CD14-positive monocyte (primary cell): Measurements from ENCODE around the gene PPP1CC. TPM values are rescaled to one million over a fixed set of nuclear protein-coding genes. Genes with fewer than 3 reads are reported as not detected.

Experiments
- DNase-seq, 3 donors: peaks; one replicate each; pipeline ENCODE4 v3.0.0-alpha.2; 2011 to 2022
- H2AFZ ChIP-seq: 2 replicates; pipeline ENCODE4 v1.6.0; 2012; ENCODE audit warnings: mild to moderate bottlenecking, low read depth, low read length, inconsistent platforms; ENCODE audit not compliant: insufficient read depth, poor library complexity, severe bottlenecking
- H3K27ac ChIP-seq, 2 donors: 1 replicate in 1 of 2; 2 replicates in 1 of 2; pipeline ENCODE4 v1.5.1; 2012 to 2013; ENCODE audit warnings: low read length in 2 of 2, control low read depth in 1 of 2, inconsistent platforms in 1 of 2, low read depth in 1 of 2, mild to moderate bottlenecking in 1 of 2
- H3K27me3 ChIP-seq, 2 donors: one replicate each; pipeline versions ENCODE4 v1.6.0 to v1.6.1; 2011 to 2013; ENCODE audit warnings: low read length in 2 of 2; ENCODE audit not compliant: control insufficient read depth in 2 of 2, insufficient read depth in 2 of 2
- H3K36me3 ChIP-seq, 2 donors: replicated peaks in 1 of 2; 1 replicate in 1 of 2; 2 replicates in 1 of 2; pipeline versions ENCODE4 v1.5.1 to v1.6.1; 2012 to 2013; ENCODE audit warnings: low read length in 2 of 2, control low read depth in 1 of 2, inconsistent platforms in 1 of 2, mild to moderate bottlenecking in 1 of 2; ENCODE audit not compliant: insufficient read depth in 2 of 2, control insufficient read depth in 1 of 2
- H3K4me1 ChIP-seq, 2 donors: 1 replicate in 1 of 2; 2 replicates in 1 of 2; pipeline versions ENCODE4 v1.5.1 to v1.6.1; 2012 to 2013; ENCODE audit warnings: low read length in 2 of 2, control low read depth in 1 of 2, inconsistent platforms in 1 of 2, mild to moderate bottlenecking in 1 of 2, moderate library complexity in 1 of 2; ENCODE audit not compliant: insufficient read depth in 2 of 2, control insufficient read depth in 1 of 2
- H3K4me2 ChIP-seq: replicated peaks from 2 replicates; pipeline ENCODE3; 2012; ENCODE audit warnings: low read length, moderate library complexity, mild to moderate bottlenecking; ENCODE audit not compliant: poor library complexity, severe bottlenecking; ENCODE audit errors: extremely low read depth
- H3K4me3 ChIP-seq, 3 experiments: fragments of 200-600 bp in 1 of 3; sonication (generic) in 1 of 3; replicated peaks in 1 of 3; 1 replicate in 2 of 3; 2 replicates in 1 of 3; pipeline ENCODE4 v1.5.1; 2011 to 2013; ENCODE audit warnings: low read length in 3 of 3, mild to moderate bottlenecking in 3 of 3, control low read depth in 2 of 3, low read depth in 2 of 3, inconsistent platforms in 1 of 3, moderate library complexity in 1 of 3
- H3K79me2 ChIP-seq: 2 replicates; pipeline ENCODE4 v1.6.0; 2012; ENCODE audit warnings: mild to moderate bottlenecking, control low read depth, inconsistent platforms, low read length, moderate library complexity; ENCODE audit not compliant: insufficient read depth
- H3K9ac ChIP-seq: 2 replicates; pipeline ENCODE4 v1.6.0; 2017; ENCODE audit warnings: low read length, mild to moderate bottlenecking; ENCODE audit not compliant: insufficient read depth, poor library complexity, severe bottlenecking
- H3K9me3 ChIP-seq, 2 donors: replicated peaks in 1 of 2; 1 replicate in 1 of 2; 2 replicates in 1 of 2; pipeline versions ENCODE4 v1.5.1 to v1.6.1; 2012 to 2013; ENCODE audit warnings: low read length in 2 of 2, control low read depth in 1 of 2; ENCODE audit not compliant: control insufficient read depth in 1 of 2, insufficient read depth in 1 of 2
- H4K20me1 ChIP-seq: 2 replicates; pipeline ENCODE4 v1.6.0; 2012; ENCODE audit warnings: mild to moderate bottlenecking, low read length, control low read depth, moderate library complexity; ENCODE audit not compliant: insufficient read depth
- H3K27ac Mint-ChIP-seq, 7 donors: one replicate each; pipeline ENCODE4 v1.8.0; 2020; ENCODE audit warnings: mild to moderate bottlenecking in 7 of 7, mixed read lengths in 7 of 7, moderate library complexity in 6 of 7, inconsistent platforms in 2 of 7
- H3K27me3 Mint-ChIP-seq, 3 donors: one replicate each; pipeline ENCODE4 v1.8.0; 2021 to 2022; ENCODE audit warnings: low read depth in 3 of 3, mild to moderate bottlenecking in 3 of 3, mixed read lengths in 3 of 3, moderate library complexity in 3 of 3, inconsistent platforms in 1 of 3
- H3K36me3 Mint-ChIP-seq, 2 donors: one replicate each; pipeline ENCODE4 v1.8.0; 2020; ENCODE audit warnings: mixed read lengths in 2 of 2, inconsistent platforms in 1 of 2, mild to moderate bottlenecking in 1 of 2
- H3K4me1 Mint-ChIP-seq: one replicate; pipeline ENCODE4 v1.8.0; 2020; ENCODE audit warnings: mild to moderate bottlenecking, mixed read lengths
- H3K4me3 Mint-ChIP-seq, 2 donors: one replicate each; pipeline ENCODE4 v1.8.0; 2020; ENCODE audit warnings: mild to moderate bottlenecking in 2 of 2, mixed read lengths in 2 of 2, moderate library complexity in 1 of 2
- H3K9me3 Mint-ChIP-seq, 7 donors: one replicate each; pipeline ENCODE4 v1.8.0; 2020 to 2022; ENCODE audit warnings: mixed read lengths in 7 of 7, mild to moderate bottlenecking in 6 of 7, moderate library complexity in 6 of 7, inconsistent platforms in 2 of 7
- CTCF ChIP-seq: fragments of 200-600 bp; IDR thresholded peaks from one replicate; pipeline ENCODE4 v1.8.0; 2022; ENCODE audit warnings: antibody characterized with exemption, mild to moderate bottlenecking
- WGBS: methylation state at CpG from one replicate; pipeline ENCODE4 v1.1.5; 2013; ENCODE audit warnings: missing lambda C conversion rate; ENCODE audit not compliant: insufficient coverage; 5-methylcytosine and 5-hydroxymethylcytosine counted together
- intact Hi-C, 2 donors: fragments of 100-400 bp; cut with micrococcal nuclease; formaldehyde crosslinking; loops; one replicate each; pipeline versions ENCODE4 v1.15.0 to v1.15.1; 2023
- polyA plus RNA-seq, 3 donors: library from polyadenylated mRNA; depleted of rRNA in 1 of 3; unstranded in 2 of 3; stranded (reverse) in 1 of 3; fragments of 300-500 nt in 2 of 3; fragments of >200 nt in 1 of 3; fragmentation: Illumina TruSeq in 2 of 3; gene quantifications; 1 replicate in 2 of 3; 2 replicates in 1 of 3; pipeline ENCODE4 v1.2.3, GENCODE V29; 2012 to 2021

The PPP1CC gene
- polyA plus RNA-seq, 3 donors, result 63.2 to 139 (median 128) TPM

- Mint-ChIP-seq H3K27ac (peak overlapping the region; percentile 94 to 98 (median 97)), H3K4me3 (peak overlapping the region; percentile 39 to 76), H3K36me3 (peaks cover 0 to 3% of the 10 kb centered on the region in 2 donors), H3K27me3 (no peaks in the 10 kb centered on the region), H3K4me1 (peaks cover 88% of the 10 kb centered on the region), H3K9me3 (no peaks in the 10 kb centered on the region)
- intact Hi-C loops, result loop anchor here in 1 of 2 donors (5.0 to 10.0 kb wide), 2 partner anchors 49 to 139 kb away; partner anchors contain the start of gene PPP1CC
- peaks cover 95 to 96% of the 10 kb centered on the region in 2 donors for H3K4me1 ChIP-seq
- H4K20me1 ChIP-seq, result no peaks in the 10 kb centered on the region
- H3K79me2 ChIP-seq, result peaks cover 29% of the 10 kb centered on the region
- 0% methylated on average over 5 of the region's 7 CpGs for WGBS
- no peaks in the 10 kb centered on the region for H3K27me3 ChIP-seq
- H3K27ac ChIP-seq, result peak overlapping the region; percentile 76 to 90
- DNase-seq, result peak; percentile 77 to 89 (median 85)
- H3K9ac ChIP-seq, result peak overlapping the region; percentile 62
- peak overlapping the region; percentile 64 for H3K4me2 ChIP-seq
- no peak for TF ChIP-seq CTCF
- H3K9me3 ChIP-seq, result no peaks in the 10 kb centered on the region
- peak overlapping the region in 1 of 3 experiments; percentile 65 for H3K4me3 ChIP-seq
- H2AFZ ChIP-seq, result no peak overlapping the region
- H3K36me3 ChIP-seq, result no peaks in the 10 kb centered on the region
These were observed 49.0 kb downstream of the PPP1CC start for GRCh38 chr12:110693731-110694130.

- 71% methylated on average over 4 of the region's 4 CpGs for WGBS
- Mint-ChIP-seq H3K36me3 (peaks cover 22 to 26% of the 10 kb centered on the region in 2 donors), H3K4me3 (peak overlapping the region; percentile 85 to 90), H3K9me3 (no peaks in the 10 kb centered on the region), H3K27me3 (no peaks in the 10 kb centered on the region), H3K4me1 (peaks cover 87% of the 10 kb centered on the region), H3K27ac (peak overlapping the region; percentile 88 to 97 (median 96))
- Histone ChIP-seq H3K36me3 (peaks cover 4 to 19% of the 10 kb centered on the region in 2 donors), H4K20me1 (peaks cover 36% of the 10 kb centered on the region), H3K9me3 (no peaks in the 10 kb centered on the region), H3K27ac (peak overlapping the region; percentile 84 to 90), H3K79me2 (peaks cover 49% of the 10 kb centered on the region), H3K27me3 (no peaks in the 10 kb centered on the region), H3K4me3 (peak overlapping the region in 1 of 3 experiments; percentile 98), H3K4me1 (peaks cover 93 to 96% of the 10 kb centered on the region in 2 donors), H3K9ac (peak overlapping the region; percentile 89), H2AFZ (peak overlapping the region; percentile 85), H3K4me2 (peak overlapping the region; percentile 98)
- intact Hi-C loops, result loop anchor here in 1 of 2 donors (5.0 to 10.0 kb wide), 2 partner anchors 52 to 135 kb away; partner anchors contain the start of gene PPP1CC
- TF ChIP-seq CTCF, result no peak
- DNase-seq, result no peak
These were observed 52.6 kb downstream of the PPP1CC start for GRCh38 chr12:110690127-110690430.
